SW480 (cell line): ENCODE results near the gene RIPK1.
"Not testable (repeated sequence)": the region's sequence is repeated elsewhere in the genome, so short reads cannot be mapped to it uniquely, and the experiment has no call there.

ENCODE experiments used
- DNase-seq: peaks from one replicate; pipeline ENCODE4 v3.0.0-alpha.2; 2016; ENCODE audit warnings: low spot score

RIPK1 gene

DNA sequence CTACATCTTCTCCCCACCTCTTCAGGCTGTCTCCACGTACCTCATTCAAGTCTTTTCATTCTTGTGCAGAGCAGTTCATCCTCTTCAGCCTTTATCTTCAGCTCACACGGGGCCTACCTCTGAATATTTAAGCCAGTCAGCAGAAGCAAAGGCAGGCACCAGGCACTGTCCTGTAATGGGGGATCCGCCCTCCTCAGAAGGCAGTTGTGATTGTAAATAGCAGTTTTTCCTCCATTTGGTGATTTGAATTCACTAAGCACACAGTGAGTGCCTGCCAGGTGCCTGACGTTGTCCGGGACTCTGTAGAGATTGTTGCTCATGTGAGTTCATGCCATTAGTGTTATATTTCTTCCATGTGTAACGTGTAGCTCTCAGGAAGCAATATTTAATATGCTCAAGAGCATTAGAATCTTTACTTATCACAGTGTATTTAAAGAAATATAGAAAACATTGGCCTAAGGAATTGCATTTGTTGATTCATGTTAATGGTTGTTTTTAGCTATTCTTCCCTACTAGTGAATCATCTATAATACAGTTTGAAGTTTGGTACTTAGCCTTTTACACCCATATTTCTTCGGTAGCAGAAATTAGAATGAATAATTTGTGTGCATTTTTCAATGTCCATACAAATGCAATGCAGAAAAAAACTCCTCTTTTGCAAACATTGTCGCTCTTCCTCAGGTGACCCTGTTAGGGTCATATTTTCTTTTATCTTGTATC lies 68.2 kb downstream of the RIPK1 start:
- no peak for DNase-seq

DNA sequence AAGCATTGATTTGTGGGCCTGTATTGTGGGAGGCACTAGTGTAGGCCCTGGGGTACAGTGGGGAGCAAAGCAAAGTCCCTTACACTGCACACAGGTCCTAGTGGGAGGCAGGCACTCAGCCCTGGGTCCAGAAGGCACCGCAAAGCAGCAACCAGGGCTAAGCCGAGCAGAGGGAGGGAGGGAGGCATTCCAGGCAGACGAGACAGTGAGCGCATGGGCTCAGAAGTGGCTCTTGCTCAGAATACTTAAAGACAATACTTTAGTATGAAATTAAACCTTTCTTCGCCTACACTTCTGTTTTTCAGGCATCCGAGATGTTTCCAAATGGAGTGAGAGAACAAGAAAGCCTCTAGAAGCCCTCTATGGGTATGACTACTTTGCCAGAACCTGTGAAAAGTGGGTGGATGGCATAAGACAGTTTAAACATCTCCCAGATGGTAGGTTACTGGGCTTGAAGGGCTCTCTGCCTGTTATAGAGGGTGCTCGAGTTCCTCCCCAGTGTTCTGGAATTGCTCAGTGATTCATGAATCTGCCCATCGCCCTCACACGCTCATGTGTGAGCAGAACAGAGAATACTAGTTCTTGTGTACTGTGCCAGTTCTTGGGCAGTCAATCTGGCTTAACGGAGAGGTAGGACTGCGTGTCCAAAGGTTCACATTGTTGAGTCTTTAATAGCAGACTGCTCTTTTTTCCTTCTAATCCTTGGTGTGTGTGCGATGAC lies 68.9 kb downstream of the RIPK1 start:
- DNase-seq, result no peak

DNA sequence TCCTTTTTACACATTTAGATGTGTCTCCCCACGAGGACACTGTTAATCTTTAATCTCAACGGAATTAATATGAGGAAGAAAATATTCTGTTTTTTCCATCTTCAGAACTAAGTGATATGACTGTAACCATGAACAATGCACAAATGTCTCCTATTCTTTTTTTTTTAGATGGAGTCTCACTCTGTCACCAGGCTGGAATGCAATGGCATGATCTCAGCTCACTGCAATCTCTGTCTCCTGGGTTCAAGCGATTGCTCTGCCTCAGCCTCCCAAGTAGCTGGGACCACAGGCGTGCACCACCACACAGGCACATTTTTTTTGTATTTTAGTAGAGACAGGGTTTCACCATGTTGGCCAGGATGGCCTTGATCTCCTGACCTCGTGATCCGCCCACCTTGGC lies 69.6 kb downstream of the RIPK1 start:
- DNase-seq, result not testable (repeated sequence)

DNA sequence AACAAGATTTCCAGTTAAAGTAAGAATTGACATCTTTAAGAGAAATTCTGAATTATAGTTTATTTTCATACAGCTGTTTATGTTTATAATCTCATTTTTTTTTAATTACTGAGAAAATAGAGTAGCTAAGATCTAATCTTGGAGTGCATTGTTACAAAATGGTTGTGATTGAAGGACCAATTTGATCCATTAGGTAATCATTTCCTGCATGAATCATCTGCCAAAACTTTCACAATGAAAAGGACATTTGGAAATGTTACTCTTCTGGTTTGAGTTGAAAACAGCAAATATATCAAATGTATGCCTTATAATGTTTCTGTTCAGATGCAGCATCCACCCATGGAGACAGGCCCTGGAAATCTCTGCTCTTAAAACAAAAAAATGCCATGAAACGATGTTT lies 70.0 kb downstream of the RIPK1 start:
- no peak for DNase-seq

DNA sequence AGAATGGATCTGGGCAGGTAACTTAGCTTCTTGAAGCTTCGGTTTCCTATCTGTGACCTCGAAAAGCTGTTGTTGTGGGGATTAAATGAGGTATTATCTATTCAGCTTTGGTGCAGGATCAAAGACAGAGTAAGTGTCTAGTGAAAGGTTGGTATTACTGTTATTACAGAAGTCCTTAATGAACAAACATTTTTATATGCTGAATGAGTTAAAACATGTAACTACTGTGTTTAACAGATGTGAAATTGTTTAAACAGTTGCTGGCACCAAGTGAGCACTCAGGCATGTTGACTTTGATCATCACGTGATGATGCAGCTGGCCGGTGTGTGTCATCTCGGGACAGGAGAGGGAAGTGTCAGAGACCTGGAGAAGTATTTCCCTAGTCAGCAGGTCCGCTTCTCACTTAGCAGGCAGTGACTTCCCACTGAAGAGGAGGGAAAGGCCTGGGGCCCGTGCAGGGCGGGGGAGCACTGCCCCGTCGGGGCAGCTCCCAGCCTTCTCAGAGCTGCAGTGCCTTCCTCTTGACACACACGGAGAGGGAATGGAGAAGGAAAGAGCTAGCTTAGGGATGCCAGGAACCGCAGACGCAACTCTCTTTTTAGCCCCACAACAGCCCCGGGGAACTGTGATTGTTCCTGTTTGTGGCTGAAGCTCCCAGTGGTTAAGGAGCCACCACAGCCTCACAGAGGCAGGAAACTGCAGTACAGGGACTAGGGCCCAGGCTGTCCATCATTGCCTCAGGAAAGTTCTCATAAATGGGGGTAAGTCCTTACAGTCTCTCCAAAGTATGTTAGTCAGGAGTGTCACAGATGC lies 71.0 kb downstream of the RIPK1 start:
- DNase-seq, result no peak

DNA sequence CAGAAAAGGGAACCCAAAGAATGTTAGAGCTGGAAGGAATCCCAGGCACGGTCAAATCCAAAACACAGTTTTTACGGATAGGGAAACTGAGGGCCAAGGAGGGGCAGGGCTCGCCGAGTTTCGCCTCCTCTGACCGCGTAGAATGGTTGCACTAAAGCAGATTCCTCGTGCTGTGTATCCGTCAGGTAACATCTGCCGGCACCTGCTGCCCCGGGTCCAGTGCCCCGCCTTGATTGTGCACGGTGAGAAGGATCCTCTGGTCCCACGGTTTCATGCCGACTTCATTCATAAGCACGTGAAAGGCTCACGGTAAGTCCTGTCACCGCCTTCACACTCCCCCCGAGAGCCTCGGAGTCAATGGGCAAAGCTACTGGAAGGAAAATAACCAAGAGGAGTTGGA lies 71.9 kb downstream of the RIPK1 start:
- DNase-seq, result no peak

DNA sequence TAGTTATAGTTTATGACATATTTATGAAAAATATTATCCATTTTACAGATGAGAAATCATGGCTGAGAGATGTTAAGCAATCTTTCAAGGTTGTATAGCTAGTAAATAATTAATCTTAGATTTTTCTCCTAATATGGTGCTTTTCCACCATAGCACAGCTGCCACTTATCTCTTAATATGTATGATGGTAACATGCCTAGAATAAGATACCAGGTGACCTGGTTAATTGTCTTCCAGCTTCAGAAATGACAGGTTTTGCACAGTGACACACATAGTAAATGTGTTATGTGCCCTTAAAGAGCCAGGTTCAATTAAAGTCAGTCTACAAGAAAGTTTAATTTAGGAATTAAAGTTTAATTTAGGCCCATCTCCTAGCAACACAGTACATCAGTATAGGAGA lies 74.2 kb downstream of the RIPK1 start:
- no peak for DNase-seq

DNA sequence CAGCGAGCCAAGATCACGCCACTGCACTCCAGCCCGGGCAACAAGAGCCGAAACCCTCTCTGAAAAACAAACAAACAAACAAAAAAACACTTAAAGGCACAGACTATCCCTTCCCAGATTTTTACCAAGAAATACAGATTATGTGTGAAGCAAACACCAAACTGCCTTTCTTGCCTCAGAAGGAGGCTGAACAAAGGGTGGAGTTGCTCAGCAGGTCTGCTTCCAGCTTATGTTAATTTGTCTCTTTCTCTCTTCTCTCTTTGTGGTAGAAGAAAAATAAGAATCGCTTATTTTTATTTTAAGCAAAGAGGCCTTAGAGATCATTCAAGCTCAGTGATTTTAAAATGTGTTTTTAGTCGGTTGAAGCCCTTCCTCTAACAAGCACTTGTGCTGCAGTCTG lies 74.9 kb downstream of the RIPK1 start:
- no peak for DNase-seq

DNA sequence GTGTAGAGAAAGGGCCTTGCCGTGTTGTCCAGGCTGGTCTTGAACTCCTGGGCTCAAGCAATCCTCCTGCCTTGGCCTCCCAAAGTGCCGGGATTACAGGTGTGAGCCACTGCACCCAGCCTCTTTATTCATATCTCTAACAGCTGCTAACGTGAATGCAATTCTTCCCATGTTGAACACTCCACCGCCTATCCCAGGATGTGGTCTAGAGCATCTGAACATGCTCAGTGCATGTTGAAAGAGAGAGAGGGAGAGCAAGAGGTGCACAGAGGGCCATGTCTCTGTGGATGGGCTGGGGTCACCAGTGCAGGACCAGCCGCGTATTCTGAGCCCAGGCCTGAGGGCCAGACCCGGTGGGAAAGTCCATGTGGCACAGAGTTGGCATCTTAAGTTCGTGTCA lies 76.3 kb downstream of the RIPK1 start:
- DNase-seq, result no peak

DNA sequence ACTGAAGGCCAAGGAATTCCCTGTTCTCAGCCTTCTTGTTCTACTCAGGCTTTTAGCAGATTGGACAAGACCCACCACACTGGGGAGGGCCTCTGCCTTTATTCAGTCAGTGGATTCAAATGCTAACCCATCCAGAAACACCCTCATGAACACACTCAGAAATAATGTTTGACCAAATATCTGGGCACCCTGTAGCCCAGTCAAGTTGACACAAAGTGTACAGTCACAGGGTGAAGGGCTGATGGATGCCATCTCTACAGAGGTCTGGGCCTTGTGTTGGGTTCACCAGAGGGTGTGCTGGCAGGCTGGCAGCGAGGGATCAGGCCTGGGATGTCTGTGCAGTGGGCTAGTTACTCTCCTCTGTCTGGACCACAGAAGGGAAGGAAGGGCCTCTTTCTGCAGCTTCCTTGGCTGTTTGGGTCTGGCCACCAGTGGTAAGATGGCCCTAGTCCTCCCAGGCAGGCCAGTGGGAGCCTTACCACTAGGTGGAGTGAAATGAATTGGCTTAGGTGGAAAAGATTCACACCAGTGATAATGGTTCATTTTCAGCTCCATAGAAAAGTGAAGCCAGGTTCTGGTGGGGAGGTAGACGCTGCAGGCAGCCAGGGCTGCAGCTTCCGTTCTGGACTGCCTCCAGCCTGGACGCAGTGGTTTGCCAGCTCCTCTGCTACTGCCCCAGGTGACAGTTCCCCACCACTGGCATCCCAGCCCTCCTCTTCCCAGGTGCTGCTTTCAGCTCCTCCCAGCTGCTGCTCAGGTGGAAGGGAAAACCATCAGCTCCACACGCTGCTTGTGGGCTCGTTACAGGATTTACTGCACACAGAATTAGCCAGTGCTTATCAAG lies 79.8 kb downstream of the RIPK1 start:
- DNase-seq, result no peak

DNA sequence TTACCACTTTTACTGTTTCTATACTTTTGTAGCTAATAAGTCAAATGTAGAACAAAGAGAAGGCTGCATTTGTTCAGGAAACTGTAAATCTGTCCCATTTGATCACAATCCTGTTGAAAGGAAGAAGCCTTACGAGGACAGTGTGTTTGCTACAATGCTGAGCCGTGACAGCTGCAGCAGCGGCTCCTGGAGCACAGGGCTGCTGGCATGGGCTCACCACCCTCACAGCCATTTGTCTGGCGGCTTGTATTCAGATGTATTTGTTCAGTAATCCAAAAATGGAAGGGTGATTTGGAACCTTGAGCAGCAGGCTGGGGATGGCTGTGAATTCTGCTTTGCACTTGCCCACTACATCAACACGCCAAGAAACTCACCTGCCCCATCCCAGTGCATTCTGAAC lies 83.4 kb downstream of the RIPK1 start:
- no peak for DNase-seq

DNA sequence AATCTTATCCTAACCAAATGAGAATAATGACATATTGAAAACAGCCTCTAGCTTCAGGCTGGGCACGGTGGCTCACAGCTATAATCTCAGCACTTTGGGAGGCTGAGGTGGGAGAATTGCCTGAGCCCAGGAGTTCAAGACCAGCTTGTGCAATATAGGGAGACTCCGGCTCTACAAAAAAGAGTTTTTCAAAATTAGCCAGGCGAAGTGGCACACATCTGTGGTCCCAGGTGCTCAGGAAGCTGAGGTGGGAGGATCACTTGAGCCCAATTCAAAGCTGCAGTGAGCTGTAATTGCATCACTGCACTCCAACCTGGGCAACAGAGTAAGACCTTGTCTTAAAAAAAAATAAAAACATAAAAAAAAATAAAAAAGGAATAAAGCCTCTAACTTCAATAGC lies 84.4 kb downstream of the RIPK1 start:
- DNase-seq, result no peak

DNA sequence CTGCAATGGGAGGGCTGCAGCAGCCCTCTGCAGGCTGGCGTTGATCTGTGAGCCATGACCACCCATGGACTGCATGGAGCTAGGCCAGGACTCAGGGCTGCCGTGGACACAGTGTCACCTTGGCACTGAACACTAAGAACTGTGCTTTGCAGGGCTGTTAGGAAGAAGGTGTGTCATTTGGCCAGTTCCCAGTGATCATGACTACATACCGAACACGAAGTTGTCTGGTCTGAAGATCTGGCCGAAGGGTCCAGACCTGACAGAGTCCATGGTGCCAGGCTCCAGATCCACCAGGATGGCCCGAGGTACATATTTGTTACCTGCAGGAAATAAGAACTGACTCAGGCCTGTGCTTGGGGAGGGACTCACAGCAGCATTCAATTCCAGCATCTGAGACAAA lies 87.1 kb downstream of the RIPK1 start:
- DNase-seq, result not testable (repeated sequence)

DNA sequence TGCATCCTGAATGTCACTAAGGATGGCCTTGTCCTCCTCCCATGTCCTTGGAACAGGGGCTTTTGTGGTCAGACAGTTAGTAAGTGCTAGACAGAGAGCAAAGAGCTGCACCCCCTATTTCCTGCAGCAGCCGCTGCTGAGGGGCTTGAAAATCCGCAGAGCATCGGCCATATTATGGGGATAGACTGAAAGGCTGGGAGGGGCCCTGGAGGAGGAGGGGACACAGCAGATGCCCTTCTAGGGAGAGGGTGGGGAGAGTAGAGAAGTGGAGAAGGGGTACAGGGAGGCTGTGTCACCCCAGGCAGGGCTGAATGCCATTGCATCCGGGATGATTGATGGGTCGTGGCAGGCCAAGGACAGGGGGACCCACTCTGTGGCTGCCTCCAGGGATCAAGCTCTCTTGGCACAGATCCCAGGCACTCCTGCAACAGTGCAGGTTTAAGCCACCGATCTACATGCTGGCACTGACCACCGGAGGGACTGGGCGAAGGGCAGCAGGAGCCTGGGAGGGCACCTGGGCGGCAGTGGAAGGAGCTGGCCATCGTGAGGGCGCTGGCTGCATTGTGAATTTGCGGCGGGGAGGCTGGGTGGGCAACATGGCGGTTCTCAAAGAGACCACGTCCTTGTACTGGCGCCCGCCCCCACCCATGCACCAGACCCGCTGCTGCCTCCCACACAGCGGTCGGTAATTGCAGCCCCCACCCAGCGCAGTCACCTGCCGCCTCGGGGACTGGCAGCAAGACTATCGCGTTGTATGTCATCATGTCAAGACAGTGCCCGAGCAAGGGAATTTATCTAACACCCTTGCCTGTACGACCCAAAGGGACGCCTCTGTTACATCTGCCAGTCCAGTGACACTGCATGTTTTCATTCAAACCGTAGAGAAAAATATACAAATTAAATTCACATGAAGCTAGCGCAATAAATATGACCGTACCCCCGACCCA lies 88.2 kb downstream of the RIPK1 start:
- DNase-seq, result not testable (repeated sequence)

DNA sequence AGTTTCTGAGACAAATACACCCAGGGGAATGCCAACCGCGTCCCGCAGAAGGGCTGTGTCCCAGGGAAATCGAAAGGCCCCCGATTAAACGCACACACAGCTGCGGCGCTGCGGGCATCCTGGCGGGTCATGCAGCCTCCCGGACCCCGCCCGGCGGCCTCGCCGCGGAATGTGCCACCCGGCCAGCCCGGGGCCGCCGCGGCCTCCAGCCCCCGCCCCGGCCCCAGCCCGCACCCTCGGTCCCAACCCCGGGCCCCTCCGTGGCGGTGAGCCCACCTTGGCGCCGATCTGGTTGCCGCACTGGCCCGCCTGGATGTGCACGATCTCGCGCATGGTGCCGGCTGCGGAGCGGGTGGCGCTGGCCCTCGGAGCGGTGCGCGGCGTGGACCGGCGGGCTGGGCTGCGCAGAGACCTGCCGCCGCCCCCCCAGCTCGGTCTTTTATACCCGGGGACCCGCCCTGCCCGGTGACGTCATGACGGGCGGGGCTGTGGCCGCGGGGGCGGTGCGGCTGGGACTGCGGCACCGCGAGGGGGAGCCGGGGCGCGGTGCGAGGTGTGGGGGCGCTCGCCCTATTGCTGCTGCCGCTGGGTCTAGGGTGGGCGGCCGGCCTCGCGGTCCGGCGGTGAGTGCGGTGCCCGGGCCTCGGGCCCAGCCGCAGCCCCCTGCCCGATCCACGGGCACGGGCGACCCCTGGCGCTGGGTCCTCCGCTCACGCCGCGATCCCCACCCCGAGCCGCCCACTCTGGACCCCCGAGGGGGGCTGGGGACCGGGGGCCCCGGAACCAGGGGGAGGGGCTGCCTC lies 89.0 kb downstream of the RIPK1 start, which contains the start of gene TUBB2A:
Gene TUBB2A, minus strand, starts transcription at position 414 of the 803 bp plus-strand sequence. Its CDS starts 81 bp downstream, at position 333.
- peak; percentile 51 for DNase-seq

DNA sequence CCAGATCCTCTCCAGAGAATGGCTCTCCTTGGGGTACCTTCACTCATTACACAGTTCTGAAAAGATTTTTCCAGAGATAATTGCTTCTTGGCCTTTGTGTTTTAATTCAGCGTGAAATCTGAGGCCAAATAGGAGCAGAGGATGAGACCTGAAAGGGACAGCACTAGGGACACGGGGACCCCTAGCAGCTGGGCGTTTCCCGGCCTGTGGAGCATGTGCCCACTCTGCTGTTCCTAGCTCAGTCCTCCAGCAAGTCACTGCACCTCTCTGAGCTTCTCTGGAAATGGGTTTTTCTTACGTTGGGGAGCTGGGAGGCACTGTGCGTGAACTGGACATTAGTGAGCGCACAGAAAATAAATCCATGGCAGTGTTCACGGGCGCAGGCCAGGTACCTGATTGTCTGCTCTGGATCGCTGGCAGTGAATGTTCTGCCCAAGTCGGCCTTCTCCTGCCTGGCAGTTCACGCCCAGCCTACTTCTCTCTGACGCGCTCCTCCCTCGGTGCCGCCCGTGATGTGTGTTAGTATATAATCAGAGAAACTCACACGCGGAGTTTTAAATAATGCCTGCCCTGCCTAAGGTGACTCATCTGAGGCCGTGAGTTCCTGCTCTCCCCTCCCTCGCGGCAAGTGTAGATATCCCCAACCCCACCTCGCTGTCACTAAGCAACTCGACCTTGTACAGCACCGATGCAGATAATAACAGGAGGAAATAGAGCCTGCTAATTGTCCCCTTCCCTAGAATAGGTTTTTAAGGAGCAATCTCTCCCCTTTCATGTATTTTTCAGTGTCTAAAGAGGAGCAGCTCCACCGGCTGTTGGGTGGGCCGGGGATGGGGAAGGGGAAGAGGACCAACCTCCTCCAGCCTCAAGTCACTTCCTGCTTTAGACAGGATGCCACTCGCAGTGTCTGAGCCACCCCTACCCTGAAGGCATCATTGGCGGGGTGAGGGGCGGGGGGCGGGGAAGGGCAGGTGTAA lies 91.8 kb downstream of the RIPK1 start:
- DNase-seq, result peak; percentile 92

DNA sequence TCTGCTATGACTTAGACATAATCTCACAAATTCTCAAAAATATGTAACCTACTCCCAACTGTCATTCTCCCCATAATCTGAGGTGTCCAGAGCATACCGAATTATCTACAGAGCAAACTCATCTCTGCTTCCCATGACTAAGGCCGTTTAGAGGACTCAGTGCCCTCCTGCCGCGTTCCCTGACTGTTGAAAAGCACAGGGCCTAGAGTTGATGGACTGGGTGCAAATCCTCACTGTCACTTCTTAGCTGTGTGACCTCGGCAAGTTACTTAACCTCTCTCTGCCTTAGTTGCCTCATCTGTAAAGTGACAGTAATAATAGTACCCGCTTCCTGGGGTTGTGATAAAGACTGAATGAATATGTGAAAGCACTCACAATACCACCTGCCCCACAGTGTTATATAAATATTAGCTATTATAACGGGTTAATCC lies 93.8 kb downstream of the RIPK1 start:
- DNase-seq, result no peak

DNA sequence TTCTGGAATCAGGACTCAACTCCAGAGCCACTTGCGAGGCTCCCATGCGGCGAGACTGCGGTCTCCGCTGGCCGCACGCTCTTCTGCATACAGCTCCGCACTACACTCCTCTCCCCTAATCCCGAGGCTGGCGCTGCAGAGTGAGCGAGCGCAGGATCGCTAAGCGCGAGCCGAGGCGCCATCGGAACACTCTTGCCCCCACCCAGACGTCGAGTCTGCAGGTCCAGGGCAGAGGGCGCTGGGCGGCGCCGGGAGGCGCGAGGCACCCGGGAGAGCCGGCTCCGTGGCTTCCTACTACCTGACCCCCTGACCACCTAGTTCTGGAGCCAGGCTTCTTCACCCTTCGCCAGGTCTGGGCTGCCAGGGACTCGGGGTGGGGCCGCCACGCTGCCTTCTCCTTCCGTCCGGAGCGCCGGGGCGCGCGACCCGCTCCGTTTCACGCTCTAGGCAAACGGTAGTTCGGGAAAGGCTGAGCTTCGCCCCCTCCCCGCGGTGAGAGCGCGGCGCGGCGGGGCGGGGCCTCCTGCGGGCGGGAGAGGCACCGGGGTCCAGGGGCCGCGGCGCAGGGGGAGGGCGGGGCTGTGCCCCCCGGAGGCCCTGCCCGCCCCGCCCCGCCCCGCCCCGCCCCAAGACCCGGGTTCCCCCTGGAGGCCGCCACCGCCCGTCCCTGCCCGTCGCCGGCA lies 94.4 kb downstream of the RIPK1 start:
- DNase-seq, result peak; percentile 77
